ENCODE results near the gene ATE1.
"Not testable (repeated sequence)": the region's sequence is repeated elsewhere in the genome, so short reads cannot be mapped to it uniquely, and the experiment has no call there.

The ATE1 gene

DNA sequence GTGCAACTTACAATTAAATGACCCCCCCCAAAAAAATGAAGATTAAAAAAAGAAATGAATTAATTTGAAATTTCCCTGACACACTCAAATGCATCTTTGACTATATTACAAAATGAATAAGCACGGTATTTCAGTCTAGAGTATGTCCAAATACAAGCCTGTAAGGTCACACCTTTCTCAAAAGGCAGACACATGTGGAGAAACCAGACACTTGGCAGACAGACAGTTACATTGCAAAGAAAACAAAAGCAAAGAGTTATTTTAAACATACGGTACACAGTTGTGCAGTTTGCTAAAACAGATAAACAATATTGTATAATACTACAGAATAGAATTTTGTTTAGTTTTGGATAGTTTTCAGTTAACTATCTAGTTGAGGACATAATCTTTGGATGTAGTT is 153.0 kb downstream of the ATE1 start:
- no peak for DNase-seq

DNA sequence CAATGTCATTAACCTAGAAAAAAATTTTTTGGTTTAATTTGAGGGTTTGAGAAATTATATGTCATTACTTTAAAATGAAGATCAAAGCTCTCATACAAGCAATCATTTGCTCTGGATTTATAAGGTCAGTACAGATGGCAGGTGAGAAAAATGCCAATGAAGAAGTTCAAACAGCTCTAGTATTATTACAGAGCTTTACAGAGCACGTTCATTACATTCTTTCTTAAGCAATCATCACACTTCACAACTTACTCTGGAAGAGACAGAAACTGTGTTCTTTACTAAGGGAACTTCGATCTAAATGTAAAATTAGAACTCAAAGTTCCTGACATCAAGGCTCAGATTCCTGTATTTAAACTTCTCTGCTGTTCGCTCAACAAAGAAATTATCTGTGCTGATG is 153.4 kb downstream of the ATE1 start:
- no peak for DNase-seq

- no peak for DNase-seq
Observed at GRCh38 chr10:121772884-121773283, 154.9 kb downstream of the ATE1 start.

DNA sequence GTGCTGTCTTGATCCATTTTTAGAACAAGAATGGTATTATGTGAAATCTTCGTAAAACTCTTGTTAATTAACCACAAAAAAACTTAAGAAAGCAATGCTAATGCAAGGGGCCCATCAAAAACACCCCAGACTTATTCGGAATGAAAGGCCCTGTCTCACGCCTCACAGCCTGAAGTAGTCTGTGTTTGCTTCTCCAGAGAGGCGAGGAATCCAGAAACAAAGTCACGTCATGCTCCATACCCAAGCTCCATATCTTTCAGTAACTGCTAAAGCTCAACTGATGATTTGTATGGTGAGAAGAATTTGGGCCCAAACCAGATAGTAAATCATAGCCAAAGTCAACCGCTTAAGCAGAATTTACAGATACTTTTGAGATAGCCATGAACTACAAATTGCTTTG is 155.4 kb downstream of the ATE1 start:
- no peak for DNase-seq

DNA sequence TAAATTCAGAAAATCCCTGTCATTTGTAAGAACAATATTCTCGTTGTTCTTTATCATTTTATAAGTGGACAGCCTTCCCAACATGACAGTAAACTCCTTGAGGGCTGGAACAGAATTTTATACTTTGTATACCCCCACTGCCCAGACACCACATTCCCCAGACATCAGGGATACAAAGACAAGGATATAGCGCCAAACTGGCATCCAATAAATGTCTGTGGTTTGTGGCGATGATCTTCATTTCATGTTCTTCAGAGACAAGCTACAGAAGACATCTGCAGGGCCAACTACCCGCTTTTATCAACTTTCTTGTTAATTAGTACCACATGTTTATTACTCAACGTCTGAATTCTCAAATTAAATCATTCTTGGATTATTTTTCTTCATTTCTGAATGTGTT is 155.9 kb downstream of the ATE1 start:
- DNase-seq: no peak

- no peak for DNase-seq
Observed at GRCh38 chr10:121766426-121766825, 161.4 kb downstream of the ATE1 start.

DNA sequence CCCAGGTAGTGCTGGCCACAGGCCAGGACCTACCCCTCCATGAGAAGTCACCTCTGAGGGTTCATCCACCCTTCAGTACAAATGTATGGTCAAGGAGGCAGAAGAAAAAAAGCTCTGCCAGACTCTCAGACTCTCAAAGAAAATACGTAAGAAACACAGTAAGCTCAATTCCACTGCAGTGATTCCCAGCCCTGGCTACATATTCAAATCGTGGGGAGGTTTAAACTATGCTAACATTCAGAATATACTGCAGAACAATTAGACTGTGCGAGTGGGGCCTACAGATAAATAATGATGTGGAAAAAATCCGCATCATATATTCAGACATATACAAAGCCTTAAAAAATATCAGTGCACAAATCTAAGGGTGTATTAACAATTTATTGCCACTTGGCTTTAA is 162.6 kb downstream of the ATE1 start:
- DNase-seq: no peak

DNA sequence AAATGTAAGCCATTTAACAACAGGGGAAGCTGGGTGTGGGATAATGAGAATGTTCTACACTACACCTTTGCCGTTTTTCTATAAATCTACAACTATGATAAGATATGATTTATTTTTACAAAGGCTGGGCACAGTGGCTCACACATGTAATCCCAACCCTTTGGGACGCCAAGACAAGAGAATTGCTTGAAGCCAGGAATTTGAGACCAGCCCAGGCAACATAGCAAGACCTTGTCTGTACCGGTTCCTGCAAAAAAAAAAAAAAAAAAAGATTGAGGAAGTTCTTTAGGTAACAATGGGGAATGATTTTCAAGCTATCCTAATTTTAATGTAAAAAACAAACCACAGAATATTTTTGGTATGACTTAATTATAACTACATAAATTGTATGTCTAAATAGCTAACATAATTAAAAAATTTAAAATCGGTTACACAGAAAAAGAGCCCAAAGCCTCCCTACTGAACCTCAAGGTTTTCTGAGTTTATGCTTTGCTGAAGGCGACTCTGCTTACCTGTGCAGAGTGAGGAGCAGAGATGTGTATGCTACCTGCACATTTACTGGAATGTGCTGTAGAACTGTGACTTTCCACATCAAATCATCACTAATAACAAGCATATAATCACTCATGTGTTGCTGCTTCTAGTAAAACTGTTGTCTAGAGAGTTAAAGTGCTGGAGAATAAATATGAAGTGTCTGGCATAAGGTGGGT is 163.4 kb downstream of the ATE1 start:
- no peak for DNase-seq

- DNase-seq: not testable (repeated sequence)
Observed at GRCh38 chr10:121757241-121757640, 170.6 kb downstream of the ATE1 start.

DNA sequence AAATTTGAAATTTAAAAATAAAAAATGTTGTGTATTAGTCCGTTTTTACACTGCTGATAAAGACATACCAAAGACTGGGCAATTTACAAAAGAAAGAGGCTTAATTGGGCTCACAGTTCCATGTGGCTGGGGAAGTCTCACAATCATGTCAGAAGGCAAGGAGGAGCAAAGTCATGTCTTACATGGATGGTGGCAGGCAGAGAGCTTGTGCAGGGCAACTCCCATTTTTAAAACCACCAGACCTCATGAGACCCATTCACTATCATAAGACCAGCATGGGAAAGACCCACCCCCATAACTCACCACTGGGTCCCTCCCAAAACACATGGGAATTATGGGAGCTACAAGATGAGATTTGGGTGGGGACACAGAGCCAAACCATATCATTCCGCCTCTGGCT is 172.3 kb downstream of the ATE1 start:
- DNase-seq: not testable (repeated sequence)

- no peak for DNase-seq
Observed at GRCh38 chr10:121754666-121755065, 173.2 kb downstream of the ATE1 start.

- DNase-seq: no peak
Observed at GRCh38 chr10:121753726-121754476, 173.9 kb downstream of the ATE1 start.

- no peak for DNase-seq
Observed at GRCh38 chr10:121751191-121751760, 176.6 kb downstream of the ATE1 start.

DNA sequence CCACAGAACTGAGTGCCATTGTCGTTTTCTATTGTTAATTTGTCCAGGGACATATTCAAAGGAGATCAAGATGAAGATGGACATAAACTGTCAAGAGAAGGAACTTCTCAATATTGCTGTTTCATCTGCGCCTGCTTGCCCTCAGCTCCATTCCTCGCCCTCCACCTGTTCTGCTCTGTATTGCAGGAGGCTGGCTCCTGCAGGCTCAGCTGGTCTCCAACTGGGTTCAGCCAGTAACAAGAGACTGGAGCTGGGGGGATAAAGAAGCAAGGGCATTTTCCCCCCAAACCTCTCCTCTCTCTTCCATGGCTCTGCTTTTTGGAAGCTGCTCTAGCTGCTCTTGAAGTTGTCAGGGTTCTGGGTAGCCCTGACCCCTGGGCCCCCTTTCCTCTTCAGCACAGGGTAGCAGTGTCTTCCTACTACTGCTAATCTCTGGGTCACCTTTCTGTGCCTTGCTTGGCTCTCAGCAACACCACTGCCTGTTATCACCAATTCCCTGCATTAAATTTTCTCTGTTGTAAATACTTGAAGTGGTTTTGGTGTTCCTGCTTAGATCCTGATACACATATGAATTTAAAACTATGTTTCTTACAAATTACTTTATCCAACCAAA is 180.6 kb downstream of the ATE1 start:
- no peak for DNase-seq

GRCh38 chr10:121741248-121741792 is 186.5 kb downstream of the ATE1 start:
- no peak for DNase-seq

DNA sequence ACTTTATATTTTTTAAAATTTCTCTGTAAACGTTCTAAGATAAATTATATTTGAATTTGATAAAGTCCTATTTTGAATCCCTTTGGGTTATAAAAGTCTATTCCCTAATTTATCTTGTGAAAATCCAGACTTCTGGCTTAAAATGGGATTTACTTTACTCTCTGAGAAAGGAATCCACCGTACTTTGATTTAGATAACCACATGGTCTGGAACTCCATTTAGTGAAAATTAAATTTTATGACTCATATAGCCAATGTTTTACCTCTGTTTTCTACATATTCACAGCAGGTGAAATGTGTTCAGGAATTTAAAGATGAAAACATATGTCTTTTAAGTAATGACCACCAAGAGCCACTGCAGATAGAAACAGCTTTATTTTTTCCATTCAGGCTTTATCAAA is 187.8 kb downstream of the ATE1 start:
- DNase-seq: no peak

- no peak for DNase-seq
Observed at GRCh38 chr10:121739114-121739513, 188.7 kb downstream of the ATE1 start.

GRCh38 chr10:121736315-121737130 is 191.3 kb downstream of the ATE1 start:
- DNase-seq: no peak

DNA sequence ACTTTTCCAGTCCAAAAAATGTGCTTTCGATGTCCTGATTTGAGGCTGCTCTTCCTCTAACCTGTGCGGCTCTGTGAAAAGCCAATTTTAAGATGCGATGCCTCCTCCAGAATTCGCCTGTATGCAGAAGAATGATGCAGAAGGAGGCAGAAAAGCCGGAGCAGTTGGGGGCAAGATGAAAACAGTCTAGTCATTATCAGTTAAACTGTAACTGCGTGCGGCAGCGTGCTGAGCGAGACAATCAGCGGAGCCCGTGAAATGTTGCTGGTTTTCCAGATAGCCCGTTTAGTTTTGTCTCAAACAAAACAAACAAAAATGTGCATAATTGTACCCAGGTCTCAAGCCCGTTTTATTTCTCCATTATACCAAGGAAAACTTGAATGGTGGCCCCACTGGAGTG is 192.6 kb downstream of the ATE1 start:
- DNase-seq: no peak

DNA sequence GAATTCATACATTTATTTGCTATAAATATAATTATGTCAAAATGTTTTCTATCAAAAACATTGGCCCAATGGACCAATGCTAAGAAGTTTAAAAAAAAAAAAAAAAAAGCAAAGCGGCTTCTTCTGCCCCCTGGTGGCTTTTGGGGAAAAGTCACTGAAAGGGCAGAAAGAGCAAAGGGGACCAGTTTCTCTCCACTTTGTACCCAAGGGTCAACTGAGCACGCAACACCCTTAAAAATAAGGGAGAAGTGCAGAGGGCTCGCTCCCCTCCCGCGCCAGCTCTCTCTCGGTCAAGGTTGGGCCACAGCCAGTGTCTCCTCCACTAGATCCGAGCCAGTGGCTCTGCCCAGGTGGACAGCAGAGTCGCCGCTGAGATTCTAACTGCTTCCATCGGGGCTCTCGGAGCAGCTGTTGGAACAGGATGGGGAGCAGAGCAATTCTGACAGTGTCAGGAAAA is 193.2 kb downstream of the ATE1 start:
- DNase-seq: no peak

GRCh38 chr10:121732656-121733445 is 195.0 kb downstream of the ATE1 start:
- no peak for DNase-seq

- DNase-seq: no peak
Observed at GRCh38 chr10:121732172-121732571, 195.7 kb downstream of the ATE1 start.

Data from DMS 273 treated with DMSO at 0.1 percent for 48 hours (cell line).